MM.1S (cell line): ENCODE data around the gene TPPP2.

Experiments used
- DNase-seq: peaks from one replicate; pipeline ENCODE4 v3.0.0-alpha.2; 2015
- H2AFZ ChIP-seq: fragments of 300-600 bp; sonication (generic); 2 replicates; pipeline ENCODE4 v1.6.0; 2016; ENCODE audit warnings: antibody characterized with exemption, low read length
- H3F3A ChIP-seq: fragments of 300-600 bp; sonication (generic); 2 replicates; pipeline ENCODE4 v1.6.1; 2016; ENCODE audit warnings: mild to moderate bottlenecking, antibody characterized with exemption, low read length, moderate library complexity, mixed read lengths; ENCODE audit not compliant: insufficient read depth
- H3K27ac ChIP-seq: fragments of 300-600 bp; sonication (generic); 2 replicates; pipeline ENCODE4 v1.5.1; 2016; ENCODE audit warnings: mild to moderate bottlenecking, low read length
- H3K27me3 ChIP-seq: fragments of 300-600 bp; sonication (generic); replicated peaks from 2 replicates; pipeline ENCODE4 v1.6.0; 2016; ENCODE audit warnings: low read length; ENCODE audit not compliant: insufficient read depth
- H3K36me3 ChIP-seq: fragments of 300-600 bp; sonication (generic); replicated peaks from 2 replicates; pipeline ENCODE4 v1.6.1; 2016; ENCODE audit warnings: mild to moderate bottlenecking, low read length, mixed read lengths; ENCODE audit not compliant: insufficient read depth
- H3K4me1 ChIP-seq: fragments of 300-600 bp; sonication (generic); 2 replicates; pipeline ENCODE4 v1.6.1; 2016; ENCODE audit warnings: low read length, mixed read lengths
- H3K4me2 ChIP-seq: fragments of 300-600 bp; sonication (generic); 2 replicates; pipeline ENCODE4 v1.6.0; 2016; ENCODE audit warnings: low read depth, low read length
- H3K4me3 ChIP-seq: fragments of 300-600 bp; sonication (generic); 2 replicates; pipeline ENCODE4 v1.5.1; 2016; ENCODE audit warnings: low read length, mixed read lengths
- H3K79me2 ChIP-seq: fragments of 300-600 bp; sonication (generic); 2 replicates; pipeline ENCODE4 v1.6.1; 2016; ENCODE audit warnings: mixed run types, low read length, mixed read lengths
- H3K9ac ChIP-seq: fragments of 300-600 bp; sonication (generic); 2 replicates; pipeline ENCODE4 v1.6.1; 2016; ENCODE audit warnings: low read length, mixed read lengths
- H3K9me2 ChIP-seq: fragments of 300-600 bp; sonication (generic); replicated peaks from 2 replicates; pipeline ENCODE4 v1.6.1; 2016; ENCODE audit warnings: mild to moderate bottlenecking, low read length, mixed read lengths; ENCODE audit not compliant: insufficient read depth
- H3K9me3 ChIP-seq: fragments of 300-600 bp; sonication (generic); replicated peaks from 2 replicates; pipeline ENCODE4 v1.6.1; 2016; ENCODE audit warnings: mild to moderate bottlenecking, low read length, mixed read lengths; ENCODE audit not compliant: insufficient read depth
- H4K20me1 ChIP-seq: fragments of 300-600 bp; sonication (generic); 2 replicates; pipeline ENCODE4 v1.6.1; 2016; ENCODE audit warnings: mild to moderate bottlenecking, low read length, moderate library complexity, mixed read lengths; ENCODE audit not compliant: insufficient read depth
- EZH2 ChIP-seq: fragments of 300-600 bp; sonication (generic); optimal IDR thresholded peaks from 2 replicates; pipeline ENCODE3; 2017; ENCODE audit warnings: low read depth, mild to moderate bottlenecking, antibody characterized with exemption, low read length, mixed read lengths
- EZH2phosphoT487 ChIP-seq: fragments of 300-600 bp; sonication (generic); IDR thresholded peaks from 2 replicates; pipeline ENCODE4 v1.6.1; 2018; ENCODE audit warnings: antibody characterized with exemption, low read length
- TF ChIP-seq, protein P1 (sequence below): fragments of 300-600 bp; sonication (generic); IDR thresholded peaks from 2 replicates; pipeline ENCODE4 v1.5.1; 2016; ENCODE audit warnings: antibody characterized with exemption, low read length, mixed read lengths

TPPP2 gene

DNA sequence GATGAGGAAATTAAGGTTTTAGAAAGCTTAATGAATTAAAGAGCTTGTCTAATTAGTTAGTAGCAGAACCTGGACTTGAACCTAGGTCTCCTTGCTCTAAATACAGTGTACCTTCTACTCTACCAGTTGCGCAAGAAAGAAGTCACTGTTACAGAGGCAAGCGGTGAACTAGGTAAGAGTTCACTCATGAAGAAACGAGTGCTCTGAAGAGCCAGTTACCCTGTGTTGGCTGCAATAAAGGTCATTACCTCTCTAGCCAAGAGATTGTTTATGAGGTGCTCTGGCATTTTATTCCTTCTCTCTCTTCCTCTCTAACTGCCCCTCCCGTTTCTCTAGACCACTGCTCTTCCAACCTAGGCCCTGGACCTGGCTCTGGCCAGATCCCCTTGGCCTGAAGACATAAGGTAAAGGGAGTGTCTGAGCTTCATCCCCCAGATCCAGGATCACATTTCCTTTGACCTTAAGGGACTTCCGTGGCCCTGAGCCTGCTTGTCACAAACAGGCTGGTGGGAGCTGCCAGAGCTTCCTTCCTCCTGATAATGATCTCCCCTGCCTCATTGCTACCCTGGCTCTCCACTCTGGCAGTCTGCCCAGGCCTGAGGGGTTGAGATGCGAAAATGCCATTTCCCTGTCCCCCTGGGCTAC is 14.1 kb downstream of the TPPP2 start:
- H3K9me3 ChIP-seq: no peaks in the 10 kb centered on the region
- H3K27ac ChIP-seq: no peak overlapping the region
- H3K4me3 ChIP-seq: no peak overlapping the region
- no peak for TF ChIP-seq EZH2phosphoT487
- TF ChIP-seq, protein P1, sequence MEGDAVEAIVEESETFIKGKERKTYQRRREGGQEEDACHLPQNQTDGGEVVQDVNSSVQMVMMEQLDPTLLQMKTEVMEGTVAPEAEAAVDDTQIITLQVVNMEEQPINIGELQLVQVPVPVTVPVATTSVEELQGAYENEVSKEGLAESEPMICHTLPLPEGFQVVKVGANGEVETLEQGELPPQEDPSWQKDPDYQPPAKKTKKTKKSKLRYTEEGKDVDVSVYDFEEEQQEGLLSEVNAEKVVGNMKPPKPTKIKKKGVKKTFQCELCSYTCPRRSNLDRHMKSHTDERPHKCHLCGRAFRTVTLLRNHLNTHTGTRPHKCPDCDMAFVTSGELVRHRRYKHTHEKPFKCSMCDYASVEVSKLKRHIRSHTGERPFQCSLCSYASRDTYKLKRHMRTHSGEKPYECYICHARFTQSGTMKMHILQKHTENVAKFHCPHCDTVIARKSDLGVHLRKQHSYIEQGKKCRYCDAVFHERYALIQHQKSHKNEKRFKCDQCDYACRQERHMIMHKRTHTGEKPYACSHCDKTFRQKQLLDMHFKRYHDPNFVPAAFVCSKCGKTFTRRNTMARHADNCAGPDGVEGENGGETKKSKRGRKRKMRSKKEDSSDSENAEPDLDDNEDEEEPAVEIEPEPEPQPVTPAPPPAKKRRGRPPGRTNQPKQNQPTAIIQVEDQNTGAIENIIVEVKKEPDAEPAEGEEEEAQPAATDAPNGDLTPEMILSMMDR: no peak
- TF ChIP-seq EZH2: no peak
- H3K9me2 ChIP-seq: no peaks in the 10 kb centered on the region
- no peaks in the 10 kb centered on the region for H4K20me1 ChIP-seq
- H2AFZ ChIP-seq: no peak overlapping the region
- H3K36me3 ChIP-seq: no peaks in the 10 kb centered on the region
- H3K4me2 ChIP-seq: no peak overlapping the region
- H3F3A ChIP-seq: no peaks in the 10 kb centered on the region
- no peak overlapping the region for H3K9ac ChIP-seq
- H3K79me2 ChIP-seq: no peaks in the 10 kb centered on the region
- no peaks in the 10 kb centered on the region for H3K27me3 ChIP-seq
- no peak for DNase-seq
- no peaks in the 10 kb centered on the region for H3K4me1 ChIP-seq

DNA sequence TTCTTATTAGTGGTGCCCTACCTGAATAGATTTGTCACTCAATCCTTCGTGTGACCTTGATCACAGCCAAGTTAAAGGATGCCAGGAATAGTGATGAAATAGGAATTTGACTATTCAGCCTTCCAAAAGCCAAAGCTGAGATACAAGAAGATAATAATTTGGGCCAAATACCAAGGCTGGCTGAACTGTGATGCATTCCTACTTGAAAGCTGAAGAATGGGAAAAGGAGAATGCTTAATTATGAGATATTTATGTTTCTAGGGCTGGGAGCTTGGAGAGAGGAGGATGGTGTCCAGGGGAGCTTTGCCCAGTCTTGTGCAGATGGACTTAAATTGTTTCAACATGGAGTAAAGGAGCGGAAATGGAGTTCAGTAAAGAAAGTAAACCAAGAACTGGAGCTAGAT is 17.4 kb downstream of the TPPP2 start:
- Histone ChIP-seq H3F3A (no peaks in the 10 kb centered on the region), H3K27ac (no peak overlapping the region), H3K9ac (no peak overlapping the region), H3K9me3 (no peaks in the 10 kb centered on the region), H3K36me3 (no peaks in the 10 kb centered on the region), H3K9me2 (no peaks in the 10 kb centered on the region), H3K4me3 (no peak overlapping the region), H4K20me1 (no peaks in the 10 kb centered on the region), H2AFZ (no peak overlapping the region), H3K27me3 (no peaks in the 10 kb centered on the region), H3K79me2 (no peaks in the 10 kb centered on the region), H3K4me2 (no peak overlapping the region), H3K4me1 (no peaks in the 10 kb centered on the region)
- DNase-seq: no peak
- TF ChIP-seq EZH2phosphoT487: no peak
- TF ChIP-seq EZH2: no peak
- TF ChIP-seq, protein P1: no peak

DNA sequence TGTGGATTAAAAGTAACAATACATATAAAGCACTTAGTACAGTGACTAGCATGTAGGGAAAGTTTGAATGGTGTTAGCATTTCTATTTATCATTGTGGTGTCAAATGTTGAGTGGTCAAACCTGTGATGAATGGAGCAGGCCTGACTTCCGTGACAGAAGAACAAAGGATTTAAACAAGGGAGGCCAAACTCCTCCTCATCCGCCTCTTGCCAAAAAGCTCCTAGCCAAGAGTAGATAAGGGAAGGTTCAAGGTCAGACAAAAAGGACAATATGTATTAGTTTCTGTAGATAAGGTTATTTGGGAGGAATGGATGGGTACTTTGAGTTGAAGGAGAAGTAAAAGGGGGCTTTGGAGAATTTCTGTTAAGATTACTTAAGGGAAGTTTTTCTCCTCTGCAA is 18.6 kb downstream of the TPPP2 start:
- Histone ChIP-seq H3F3A (no peaks in the 10 kb centered on the region), H3K4me1 (no peaks in the 10 kb centered on the region), H3K4me2 (no peak overlapping the region), H3K9me3 (no peaks in the 10 kb centered on the region), H2AFZ (no peak overlapping the region), H3K36me3 (no peaks in the 10 kb centered on the region), H3K27ac (no peak overlapping the region), H4K20me1 (no peaks in the 10 kb centered on the region), H3K27me3 (no peaks in the 10 kb centered on the region), H3K79me2 (no peaks in the 10 kb centered on the region), H3K9ac (no peak overlapping the region), H3K4me3 (no peak overlapping the region), H3K9me2 (no peaks in the 10 kb centered on the region)
- TF ChIP-seq, protein P1: no peak
- no peak for TF ChIP-seq EZH2
- no peak for TF ChIP-seq EZH2phosphoT487
- DNase-seq: no peak
